T-helper 1 cell treated with Interleukin-12 subunit alpha and Interleukin-12 subunit beta and Interleukin-4 antibody, amounts not matched to agents 30 ng/mL and 1 ng/mL, for 36 hours (primary cell): ENCODE measurements around the gene LTF. TPM values are rescaled to one million over a fixed set of nuclear protein-coding genes. Genes with fewer than 3 reads are reported as not detected.

Experiments used
- intact Hi-C: fragments of 100-400 bp; cut with micrococcal nuclease; formaldehyde crosslinking; loops from one replicate; pipeline ENCODE4 v1.15.1; 2024
- total RNA-seq: library from RNA; stranded (reverse); gene quantifications from 2 replicates; pipeline ENCODE4 v1.2.3, GENCODE V29; 2022

The LTF gene
- total RNA-seq, 1 donor from 2014 or later = not detected

DNA sequence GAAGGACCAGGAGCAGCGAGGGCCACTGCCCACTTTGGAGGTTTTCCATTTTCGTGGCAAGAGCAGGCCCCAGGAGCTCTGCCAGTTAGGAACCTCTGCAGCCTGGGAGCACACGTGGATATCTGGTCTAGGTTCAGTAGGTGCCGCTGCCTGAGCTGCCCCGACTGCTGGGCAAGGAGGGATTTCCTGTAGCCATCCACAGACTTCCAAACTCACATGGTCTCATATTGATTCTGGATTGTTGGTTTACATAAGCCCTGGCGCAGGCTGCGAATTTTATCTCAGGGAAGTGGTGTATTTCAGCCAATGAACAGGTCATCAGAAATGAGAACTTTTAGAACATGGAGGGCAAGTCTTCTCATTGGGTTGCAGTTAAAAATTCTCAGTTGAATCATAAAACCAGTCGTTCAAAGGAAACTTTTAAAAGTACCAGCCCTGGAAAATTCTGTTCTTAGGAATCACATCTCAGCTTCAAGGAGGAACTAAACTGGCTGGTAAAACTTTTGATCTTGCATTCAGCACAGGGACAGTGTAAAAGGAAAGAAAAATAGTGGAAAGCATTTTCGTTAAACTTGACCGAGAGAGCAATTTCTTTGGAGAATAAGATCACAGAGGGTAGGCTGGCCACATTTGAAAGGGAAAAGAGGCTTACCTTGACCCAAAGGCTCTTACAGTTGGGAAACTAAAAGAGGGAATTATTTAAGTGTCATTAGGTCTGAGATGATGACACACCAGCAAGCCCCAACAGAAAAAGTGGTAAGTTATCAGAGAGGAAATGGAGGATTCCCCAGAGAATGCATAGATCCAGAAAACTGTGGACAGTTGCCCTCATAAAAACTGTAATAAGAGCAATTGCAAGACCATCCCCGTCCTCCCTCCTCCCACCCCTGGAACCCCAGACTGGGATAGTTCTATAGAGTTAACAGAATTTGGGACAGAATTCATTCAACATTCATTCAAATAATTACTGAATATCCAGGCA, 26.7 kb upstream of the LTF start:
- intact Hi-C loops = no loop called here

DNA sequence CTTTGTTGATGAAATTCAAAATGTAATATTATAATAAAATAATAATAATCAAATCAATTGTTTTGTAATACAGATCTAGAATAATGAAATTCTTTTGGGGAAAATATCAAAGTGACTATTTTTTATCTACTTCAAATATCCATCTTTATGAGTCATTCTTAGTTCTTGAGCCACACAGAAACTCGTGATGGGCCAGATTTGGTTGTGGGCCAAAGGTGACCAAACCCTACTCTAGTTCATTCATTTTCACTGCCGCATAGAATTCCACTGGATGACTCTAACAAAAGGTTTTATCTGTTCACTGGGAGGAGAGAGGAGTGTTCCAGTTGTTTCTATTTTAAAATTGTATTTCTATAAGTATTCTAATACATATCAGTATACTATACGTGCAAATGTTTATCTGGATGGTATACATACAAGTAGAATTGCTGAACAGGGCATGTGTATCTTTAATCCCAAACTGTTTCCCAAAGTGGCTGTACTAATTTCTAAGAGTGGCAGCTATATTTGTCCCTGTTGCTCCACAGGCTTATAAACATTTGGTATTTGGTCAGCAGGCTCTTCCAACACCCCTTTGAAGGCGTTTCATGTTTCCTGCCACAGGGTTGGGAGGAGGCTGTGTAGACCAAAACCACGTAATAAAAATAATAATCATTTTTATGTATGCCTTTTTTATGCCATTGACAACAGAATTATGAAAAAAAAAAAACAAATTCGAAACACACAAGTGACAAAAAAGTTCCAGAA, 25.8 kb upstream of the LTF start:
- intact Hi-C loops = no loop called here

GRCh38 chr3:46489875-46490274, 25.2 kb upstream of the LTF start:
- intact Hi-C loops = loop anchor here (2.0 kb wide), 1 partner anchor 77 kb away; the partner anchor contains the start of gene LRRC2

GRCh38 chr3:46489381-46489780, 24.7 kb upstream of the LTF start:
- intact Hi-C loops = loop anchor here (2.0 kb wide), 1 partner anchor 77 kb away; the partner anchor contains the start of gene LRRC2

DNA sequence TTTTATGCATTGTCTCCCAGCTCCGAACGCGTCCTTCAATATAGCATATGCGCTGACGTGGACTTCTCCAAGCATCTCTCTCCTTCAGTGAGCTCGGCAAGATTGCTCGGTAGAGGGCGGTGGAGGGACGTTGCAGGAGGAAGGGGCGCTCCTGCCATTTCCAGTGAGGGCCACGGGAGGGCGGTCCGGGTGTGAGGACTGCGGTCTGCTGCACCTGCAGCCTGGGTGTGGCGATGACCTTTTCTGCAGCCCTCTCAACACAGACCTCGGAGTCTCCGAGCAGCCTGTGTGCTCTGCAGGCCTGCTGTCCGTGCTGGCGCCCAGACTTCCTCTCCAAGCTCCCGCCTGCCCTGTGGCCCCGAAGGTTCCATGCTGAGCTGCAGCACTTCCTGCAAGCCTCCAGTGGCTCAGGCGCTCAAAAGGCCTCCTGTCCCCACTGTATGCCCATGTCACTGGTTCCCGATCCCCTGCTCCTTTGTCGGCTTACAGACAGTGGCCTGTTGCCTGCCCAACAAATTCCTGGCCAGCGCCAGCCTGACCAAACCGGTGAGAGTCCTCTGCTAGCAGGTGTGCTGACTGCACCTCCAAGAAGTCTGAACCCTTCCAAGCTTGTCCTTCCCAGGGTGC, 24.1 kb upstream of the LTF start:
- intact Hi-C loops = loop anchor here (1.0 to 2.0 kb wide), 4 partner anchors 50 to 141 kb away; partner anchors contain the start of gene LRRC2

GRCh38 chr3:46485779-46486175, 21.1 kb upstream of the LTF start:
- intact Hi-C loops = no loop called here

DNA sequence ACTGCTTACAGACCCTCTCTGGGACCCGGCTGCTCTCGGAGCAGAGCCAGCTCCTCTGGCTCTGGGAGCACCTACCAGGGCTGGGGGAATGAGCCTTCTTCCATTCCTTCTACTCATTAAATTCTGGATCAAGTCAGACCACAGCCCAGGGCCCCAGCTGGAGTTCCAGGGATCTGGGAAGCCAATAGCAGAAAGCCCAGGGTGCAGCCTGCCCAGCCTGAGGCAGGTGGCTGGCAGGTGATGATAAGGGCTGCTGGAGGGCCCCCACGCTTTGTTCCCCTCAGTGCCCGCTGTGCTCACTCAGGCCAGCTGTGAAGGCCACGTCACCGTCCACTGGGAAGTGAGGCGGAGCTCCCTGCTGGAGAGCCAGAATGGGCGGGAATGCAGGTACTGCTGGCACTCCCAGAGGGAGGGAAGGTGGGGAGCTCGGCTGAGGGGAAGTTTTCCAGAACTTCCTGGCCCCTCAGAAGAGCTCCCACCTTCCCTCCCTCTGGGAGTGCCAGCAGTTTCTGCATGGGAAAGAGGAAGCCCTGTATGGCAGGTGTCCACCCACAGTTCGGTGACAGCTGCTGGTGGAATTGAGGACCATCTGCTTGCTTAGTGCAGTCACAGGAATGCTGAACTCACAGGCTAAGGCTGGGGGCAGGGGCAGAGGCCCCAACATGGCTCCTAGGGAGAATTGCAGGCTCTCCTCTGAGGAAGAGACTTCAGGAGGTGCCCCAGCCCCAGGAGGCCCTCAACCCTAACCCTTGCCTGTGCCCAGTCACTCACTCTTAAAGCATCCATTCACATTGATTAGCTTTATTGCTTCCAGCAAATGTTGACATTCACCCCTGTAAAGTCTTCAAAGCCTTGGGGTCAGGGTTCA, 20.4 kb upstream of the LTF start:
- intact Hi-C loops = no loop called here

DNA sequence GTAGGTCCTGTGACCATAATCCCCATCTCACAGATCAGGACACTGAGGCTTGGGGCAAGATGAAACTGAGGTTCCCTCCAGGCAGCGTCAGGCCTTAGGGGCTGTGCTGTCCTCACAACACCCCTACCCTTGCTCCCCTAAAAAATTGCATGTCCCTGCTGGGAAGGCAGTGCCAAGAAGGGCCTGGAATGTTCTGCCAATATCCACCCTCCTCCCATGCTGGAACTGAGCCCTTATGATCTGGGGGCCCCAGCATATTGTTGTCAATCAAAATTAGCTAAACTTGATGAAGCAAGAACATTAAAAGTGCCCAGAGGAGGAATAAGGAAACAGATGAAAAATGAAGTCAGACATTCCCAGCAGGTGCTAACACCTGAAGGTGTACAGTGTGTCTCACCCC, 19.7 kb upstream of the LTF start:
- intact Hi-C loops = no loop called here

DNA sequence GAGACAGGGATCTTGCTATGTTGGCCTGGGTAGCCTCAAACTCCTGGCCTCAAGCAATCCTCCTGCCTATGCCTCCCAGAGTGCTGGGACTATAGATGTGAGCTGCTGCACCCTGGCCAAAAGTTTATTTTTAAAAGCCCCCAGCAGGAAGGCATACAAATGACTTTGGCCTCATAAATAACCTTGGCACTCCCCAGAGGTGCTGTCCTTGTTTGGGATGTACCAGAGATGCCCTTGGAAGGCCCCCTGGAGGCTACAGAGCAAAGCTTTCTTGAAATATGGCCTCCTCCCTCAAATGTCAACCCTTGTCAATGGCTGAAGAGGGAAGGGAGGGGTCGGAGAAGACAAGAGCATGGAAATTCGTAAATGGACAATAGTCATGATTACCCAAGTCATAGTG, 19.1 kb upstream of the LTF start:
- intact Hi-C loops = no loop called here

GRCh38 chr3:46482632-46483350, 18.1 kb upstream of the LTF start:
- intact Hi-C loops = no loop called here

- intact Hi-C loops = no loop called here
Measured at GRCh38 chr3:46481636-46482035, 16.9 kb upstream of the LTF start.

DNA sequence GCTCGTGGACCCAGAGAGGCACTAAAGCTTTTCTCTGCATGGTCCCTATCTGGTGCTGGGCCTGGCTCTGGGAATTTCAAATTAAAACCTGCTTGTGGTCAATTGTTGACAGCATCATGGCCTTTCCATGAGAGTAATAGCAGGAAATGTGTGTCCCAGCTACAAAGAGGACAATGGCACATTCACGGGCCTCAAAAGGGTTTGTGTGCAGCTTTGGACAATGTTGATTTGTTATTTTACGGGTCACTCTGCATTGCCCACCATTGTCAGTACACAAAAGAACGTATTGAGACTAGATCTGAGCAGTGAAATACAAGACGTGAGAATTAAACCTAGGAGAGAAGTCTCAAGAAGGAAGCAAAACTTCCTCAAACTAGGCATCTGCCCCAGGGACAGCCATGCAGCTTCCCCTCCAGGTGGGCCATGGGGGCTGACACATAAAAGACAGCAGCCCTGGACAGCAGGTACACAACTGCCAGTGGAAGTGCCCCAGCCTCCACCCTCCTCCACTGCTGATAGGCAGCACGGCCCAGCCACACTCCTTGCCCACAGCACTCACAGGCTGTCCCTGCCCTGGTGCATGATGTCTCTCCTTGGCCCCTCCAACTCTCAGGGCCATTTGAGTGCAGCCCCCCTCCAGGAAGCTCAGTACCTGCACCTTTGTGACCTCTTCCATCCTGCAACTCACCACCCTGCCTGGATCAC, 15.9 kb upstream of the LTF start:
- intact Hi-C loops = no loop called here

DNA sequence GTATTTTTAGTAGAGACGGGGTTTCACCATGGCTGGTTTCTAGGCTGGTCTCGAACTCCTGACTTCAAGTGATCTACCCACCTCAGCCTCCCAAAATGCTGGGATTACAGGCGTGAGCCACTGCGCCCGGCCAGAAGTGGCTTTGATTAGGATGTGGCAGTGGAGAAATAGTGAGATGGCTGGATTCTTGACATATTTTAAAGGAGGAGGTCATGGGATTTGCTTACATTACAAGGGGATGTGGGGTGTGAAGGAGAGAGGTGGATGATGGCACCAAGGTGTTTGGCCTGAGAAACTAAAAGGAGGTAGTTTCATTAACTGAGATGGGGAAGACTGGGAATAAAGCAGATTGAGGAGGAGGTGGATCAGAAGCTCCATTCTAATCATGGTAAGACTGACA, 15.0 kb upstream of the LTF start:
- intact Hi-C loops = no loop called here

DNA sequence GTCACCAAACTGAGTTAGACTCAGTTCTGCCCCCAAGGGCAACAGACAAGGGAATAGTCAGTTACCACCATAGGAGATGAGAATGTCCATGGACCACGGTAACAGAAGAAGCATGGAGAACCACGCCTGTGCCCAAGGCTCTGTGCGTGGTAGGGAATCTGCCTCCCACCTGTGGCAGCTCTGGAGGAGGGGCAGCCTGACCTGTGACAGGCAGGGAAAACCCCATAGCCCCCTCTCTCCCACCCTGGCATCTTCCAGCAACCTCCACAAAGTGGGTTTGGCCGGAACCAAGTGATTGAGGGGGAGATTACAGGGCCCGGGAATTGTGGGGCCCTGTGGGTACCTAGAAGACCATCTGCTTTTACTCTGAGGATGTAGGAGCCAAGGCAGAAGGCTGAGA, 14.3 kb upstream of the LTF start:
- intact Hi-C loops = no loop called here

- intact Hi-C loops = no loop called here
Measured at GRCh38 chr3:46478341-46478740, 13.6 kb upstream of the LTF start.

GRCh38 chr3:46477756-46478155, 13.1 kb upstream of the LTF start:
- intact Hi-C loops = no loop called here

DNA sequence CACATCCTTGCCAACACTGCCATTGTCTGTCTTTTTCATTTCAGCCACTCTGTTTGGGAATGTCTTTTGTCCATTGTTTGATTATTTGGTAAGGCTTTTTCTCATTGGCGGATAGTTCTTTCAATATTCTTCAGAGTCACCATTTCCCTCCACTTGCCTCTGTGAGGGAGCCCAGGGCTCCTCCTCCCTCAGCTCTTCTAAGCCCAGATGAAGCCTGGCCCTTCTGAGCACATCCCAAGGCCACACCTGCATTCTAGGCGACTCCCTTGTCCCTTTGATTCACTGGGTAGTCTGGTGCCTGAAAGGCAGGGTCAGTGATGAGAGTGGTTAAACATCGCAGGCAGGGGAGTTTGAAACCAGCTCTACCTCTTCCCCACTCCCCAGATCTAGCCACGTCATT, 12.4 kb upstream of the LTF start:
- intact Hi-C loops = no loop called here

GRCh38 chr3:46472736-46473135, 8.0 kb upstream of the LTF start:
- intact Hi-C loops = no loop called here

- intact Hi-C loops = no loop called here
Measured at GRCh38 chr3:46471371-46471914, 6.7 kb upstream of the LTF start.
